AG04450 (cell line): ENCODE results near the gene MTA1. TPM values are rescaled to one million over a fixed set of nuclear protein-coding genes. Genes with fewer than 3 reads are reported as not detected.
A peak's percentile ranks its signal among the peaks of the same experiment; 100 is the strongest.

Experiments used
- CTCF ChIA-PET: fragments of 300-600, 350-600 bp; formaldehyde crosslinking; extraction: SDS; loops from one replicate; lab custom pipeline; 2022; ENCODE audit warnings: antibody characterized with exemption, inconsistent platforms; lab: Charles Lee
- POLR2A ChIA-PET: fragments of 350-600 bp; formaldehyde crosslinking; extraction: SDS; loops from one replicate; lab custom pipeline; 2021; ENCODE audit warnings: antibody characterized with exemption, inconsistent platforms; lab: Yijun Ruan, JAX
- DNase-seq: peaks from one replicate; pipeline ENCODE4 v3.0.0-alpha.2; 2011; ENCODE audit warnings: low read depth, low spot score
- H3K27ac ChIP-seq: one replicate; pipeline ENCODE4 v1.5.1; 2012; ENCODE audit warnings: low read depth, low read length, control low read depth
- H3K27me3 ChIP-seq: one replicate; pipeline ENCODE4 v1.6.0; 2012; ENCODE audit warnings: low read length; ENCODE audit not compliant: control insufficient read depth, insufficient read depth
- H3K4me3 ChIP-seq: 2 replicates; pipeline ENCODE4 v1.5.1; 2011; ENCODE audit warnings: mild to moderate bottlenecking, low read depth, low read length, control low read depth
- H3K9me3 ChIP-seq: 2 replicates; pipeline ENCODE4 v1.5.1; 2012; ENCODE audit warnings: low read length; ENCODE audit not compliant: control insufficient read depth, insufficient read depth
- CTCF ChIP-seq: IDR thresholded peaks from 2 replicates; pipeline ENCODE4 v1.5.1; 2011; ENCODE audit warnings: low read depth, low read length, control low read depth, inconsistent platforms
- polyA plus RNA-seq: library from polyadenylated mRNA; depleted of rRNA; stranded (reverse); fragments of >200 nt; gene quantifications from 2 replicates; pipeline ENCODE4 v1.2.3, GENCODE V29; 2011

The MTA1 gene
- polyA plus RNA-seq, 1 experiment: 36.0 TPM

- Histone ChIP-seq H3K27me3 (no peaks in the 10 kb centered on the region), H3K4me3 (no peak overlapping the region), H3K9me3 (no peaks in the 10 kb centered on the region; the same call in 1 of the 2 replicates), H3K27ac (no peak overlapping the region)
- ChIA-PET POLR2A (interaction anchor here (0.6 kb wide), 1 partner anchor 48 kb away, joined by 6 read pairs; no protein-coding TSS in a partner anchor), CTCF (interaction anchor here (0.5 kb wide), 1 partner anchor 17 kb away, joined by 3 read pairs; no protein-coding TSS in a partner anchor)
- no peak for DNase-seq
- no peak for TF ChIP-seq CTCF
These were observed 6.7 kb upstream of the MTA1 start for GRCh38 chr14:105412771-105413543.

GRCh38 chr14:105413544-105413886 is 6.1 kb upstream of the MTA1 start:
- no peak overlapping the region for H3K4me3 ChIP-seq
- no peak for DNase-seq
- ChIA-PET CTCF (interaction anchor here (0.5 to 0.9 kb wide), 2 partner anchors 16 to 77 kb away, joined by 3 read pairs; no protein-coding TSS in a partner anchor), POLR2A (interaction anchor here (0.6 kb wide), 1 partner anchor 49 kb away, joined by 6 read pairs; no protein-coding TSS in a partner anchor)
- no peaks in the 10 kb centered on the region for H3K27me3 ChIP-seq
- H3K27ac ChIP-seq: no peak overlapping the region
- no peaks in the 10 kb centered on the region; the same call in 1 of the 2 replicates for H3K9me3 ChIP-seq
- no peak for TF ChIP-seq CTCF

- H3K27ac ChIP-seq: no peak overlapping the region
- DNase-seq: peak; percentile 11
- POLR2A ChIA-PET: no interaction called here
- H3K9me3 ChIP-seq: no peaks in the 10 kb centered on the region; the same call in 1 of the 2 replicates
- peak; percentile 39 for TF ChIP-seq CTCF
- H3K27me3 ChIP-seq: no peaks in the 10 kb centered on the region
- CTCF ChIA-PET: interaction anchor here (0.6 to 1.3 kb wide), 7 partner anchors 15 to 119 kb away, joined by 3 to 4 read pairs (median 4); no protein-coding TSS in a partner anchor
- peak overlapping the region; percentile 49 for H3K4me3 ChIP-seq
These were observed 4.9 kb upstream of the MTA1 start for GRCh38 chr14:105414456-105415371.

GRCh38 chr14:105415481-105416428 is 3.9 kb upstream of the MTA1 start:
- H3K9me3 ChIP-seq: no peaks in the 10 kb centered on the region; the same call in 1 of the 2 replicates
- H3K27me3 ChIP-seq: no peaks in the 10 kb centered on the region
- ChIA-PET CTCF (interaction anchor here (0.6 to 1.3 kb wide), 6 partner anchors 16 to 74 kb away, joined by 3 to 4 read pairs (median 4); no protein-coding TSS in a partner anchor), POLR2A (no interaction called here)
- DNase-seq: no peak
- TF ChIP-seq CTCF: no peak
- peak overlapping the region; percentile 49; the same call in 1 of the 2 replicates for H3K4me3 ChIP-seq
- no peak overlapping the region for H3K27ac ChIP-seq
